GM18909 (cell line): ENCODE measurements around the gene OR2G6.
"Not testable (repeated sequence)": the region's sequence is repeated elsewhere in the genome, so short reads cannot be mapped to it uniquely, and the experiment has no call there.

ENCODE experiments used
- ATAC-seq: cut with Tn5 transposase; IDR thresholded peaks from one replicate; pipeline ENCODE4 v1.9.1; 2021; ENCODE audit warnings: mild to moderate bottlenecking; ENCODE audit not compliant: unreplicated experiment, poor library complexity

The OR2G6 gene

DNA sequence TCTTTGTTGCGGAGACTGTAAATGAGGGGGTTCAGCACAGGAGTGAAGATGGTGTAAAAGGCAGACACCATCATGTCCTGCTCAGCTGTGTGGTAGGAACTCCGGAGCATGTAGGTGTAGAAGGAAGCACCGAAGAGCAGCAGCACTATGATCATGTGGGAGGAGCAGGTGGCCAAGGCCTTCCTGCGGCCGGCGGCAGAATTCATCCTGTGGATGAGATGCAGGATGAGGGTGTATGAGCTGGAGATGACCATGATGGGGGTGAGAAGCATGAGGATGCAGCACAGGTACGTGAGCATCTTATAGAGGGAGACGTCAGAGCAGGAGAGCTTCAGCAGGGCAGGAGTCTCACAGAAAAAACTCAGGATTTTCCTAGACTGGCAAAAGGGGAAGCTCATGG, 66.0 kb downstream of the OR2G6 start:
- ATAC-seq: not testable (repeated sequence)

DNA sequence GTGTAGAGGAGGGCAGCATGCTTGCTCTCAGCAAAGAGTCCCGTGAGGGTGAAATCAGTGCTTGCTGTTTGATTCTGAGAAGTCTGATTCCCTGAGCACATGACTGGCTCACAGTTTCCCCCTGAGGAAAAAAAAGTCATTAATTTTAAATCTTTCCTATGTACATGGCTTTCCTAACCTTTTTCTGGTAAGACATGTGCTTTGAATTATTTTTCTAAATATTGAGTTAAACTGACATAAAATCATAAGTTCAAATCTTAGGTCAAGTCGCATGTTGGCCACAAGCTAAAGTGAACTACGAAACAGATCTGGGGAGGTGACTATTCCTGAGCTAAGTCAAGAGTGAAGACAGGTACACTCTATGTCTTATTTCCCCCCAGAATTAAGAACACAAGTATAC, 66.8 kb downstream of the OR2G6 start, which contains the start of gene OR2T34:
Gene OR2T34, minus strand, starts transcription at position 101 of the 400 bp plus-strand sequence. Its CDS starts 0 bp downstream, at position 101.
- ATAC-seq: not testable (repeated sequence)

DNA sequence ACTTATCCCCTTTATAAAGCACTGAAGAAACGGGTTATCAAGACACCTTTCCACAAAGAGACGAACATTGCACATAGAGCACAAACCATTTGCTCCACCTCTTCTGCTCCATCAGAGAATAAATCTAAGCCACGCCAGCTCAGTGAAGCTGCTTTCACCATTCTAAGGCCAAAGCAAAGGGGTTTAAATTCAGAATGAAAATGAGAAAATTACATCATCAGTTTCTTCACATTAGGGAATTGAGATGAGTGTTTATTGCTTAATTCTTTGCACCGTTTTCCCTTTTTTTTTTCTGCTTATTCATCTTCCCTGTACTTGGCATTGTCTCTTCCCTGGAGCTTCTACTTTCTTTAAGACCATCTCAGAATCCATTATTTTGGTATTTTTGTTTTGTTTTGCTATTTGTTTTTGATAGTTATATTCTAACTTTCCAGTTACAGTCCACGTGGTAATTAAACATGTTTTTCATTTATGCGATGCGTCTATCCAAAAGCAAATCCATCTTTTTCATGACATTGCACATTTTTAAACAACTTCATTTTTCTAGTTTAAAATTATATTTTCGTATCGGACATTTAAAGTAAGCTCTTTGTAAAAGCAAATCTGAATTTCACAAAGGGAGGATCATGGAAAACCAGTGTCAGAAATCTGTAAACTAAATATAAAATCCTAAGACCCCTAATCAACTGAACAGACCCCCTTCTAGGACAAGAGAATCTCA, 68.5 kb downstream of the OR2G6 start:
- no peak for ATAC-seq
